ENCODE measurements around the gene AGO1.

DNA sequence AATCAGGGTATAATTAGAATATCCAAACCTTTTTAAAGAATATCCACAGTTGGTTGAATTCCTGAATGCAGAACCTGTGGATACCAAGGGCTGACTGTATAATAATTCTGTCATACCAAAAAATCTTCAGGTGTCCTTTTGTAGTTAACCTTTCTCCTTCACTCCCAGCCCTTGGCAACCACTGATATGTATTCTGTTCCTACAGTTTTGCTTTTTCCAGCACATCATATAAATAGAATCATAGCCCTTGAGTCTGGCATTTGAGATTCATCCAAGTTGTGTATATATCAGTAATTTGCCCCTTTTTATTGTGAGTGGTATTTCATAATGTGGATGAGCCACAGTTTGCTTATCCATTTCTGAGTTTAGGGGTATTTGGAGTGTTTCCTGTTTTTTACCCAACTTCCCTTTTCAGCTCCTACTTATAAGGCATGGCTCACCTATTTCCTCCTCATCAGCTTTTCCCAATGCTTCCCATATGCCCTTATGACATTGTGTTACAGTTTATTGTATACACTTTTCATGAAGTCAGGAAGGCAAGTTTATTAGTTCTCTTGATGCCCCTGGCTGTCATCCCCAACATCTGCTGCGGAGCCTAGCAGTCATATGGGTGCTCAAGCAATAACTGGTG lies 35.0 kb upstream of the AGO1 start:
- TF ChIP-seq, protein P1, sequence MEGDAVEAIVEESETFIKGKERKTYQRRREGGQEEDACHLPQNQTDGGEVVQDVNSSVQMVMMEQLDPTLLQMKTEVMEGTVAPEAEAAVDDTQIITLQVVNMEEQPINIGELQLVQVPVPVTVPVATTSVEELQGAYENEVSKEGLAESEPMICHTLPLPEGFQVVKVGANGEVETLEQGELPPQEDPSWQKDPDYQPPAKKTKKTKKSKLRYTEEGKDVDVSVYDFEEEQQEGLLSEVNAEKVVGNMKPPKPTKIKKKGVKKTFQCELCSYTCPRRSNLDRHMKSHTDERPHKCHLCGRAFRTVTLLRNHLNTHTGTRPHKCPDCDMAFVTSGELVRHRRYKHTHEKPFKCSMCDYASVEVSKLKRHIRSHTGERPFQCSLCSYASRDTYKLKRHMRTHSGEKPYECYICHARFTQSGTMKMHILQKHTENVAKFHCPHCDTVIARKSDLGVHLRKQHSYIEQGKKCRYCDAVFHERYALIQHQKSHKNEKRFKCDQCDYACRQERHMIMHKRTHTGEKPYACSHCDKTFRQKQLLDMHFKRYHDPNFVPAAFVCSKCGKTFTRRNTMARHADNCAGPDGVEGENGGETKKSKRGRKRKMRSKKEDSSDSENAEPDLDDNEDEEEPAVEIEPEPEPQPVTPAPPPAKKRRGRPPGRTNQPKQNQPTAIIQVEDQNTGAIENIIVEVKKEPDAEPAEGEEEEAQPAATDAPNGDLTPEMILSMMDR (IDR thresholded peaks at IDR 0.05), result no peak
- TF ChIP-seq POLR2A (IDR thresholded peaks at IDR 0.05), result no peak
